NCI-H187 treated with DMSO at 0.1 percent for 48 hours (cell line): ENCODE data around the gene KIAA2012.

Experiments used
- DNase-seq: peaks from one replicate; lab custom pipeline; 2025; lab: John Stamatoyannopoulos, UW

KIAA2012 gene

GRCh38 chr2:202072737-202073401 is at the start of gene KIAA2012:
KIAA2012 (plus strand) TSS chr2:202073255; CDS start chr2:202073628, 373 bp downstream.
- no peak for DNase-seq

GRCh38 chr2:202023904-202024266 is 49.2 kb upstream of the KIAA2012 start:
- peak; percentile 44 for DNase-seq

- no peak for DNase-seq
Measured at GRCh38 chr2:202024871-202025270, 48.2 kb upstream of the KIAA2012 start.

- no peak for DNase-seq
Measured at GRCh38 chr2:202025816-202026215, 47.2 kb upstream of the KIAA2012 start.

- no peak for DNase-seq
Measured at GRCh38 chr2:202026507-202026906, 46.5 kb upstream of the KIAA2012 start.

- DNase-seq = no peak
Measured at GRCh38 chr2:202030691-202031090, 42.4 kb upstream of the KIAA2012 start.

GRCh38 chr2:202031246-202031951 is 41.7 kb upstream of the KIAA2012 start:
- DNase-seq = no peak

- DNase-seq = no peak
Measured at GRCh38 chr2:202032846-202033316, 40.2 kb upstream of the KIAA2012 start.

- DNase-seq = no peak
Measured at GRCh38 chr2:202033317-202034248, 39.5 kb upstream of the KIAA2012 start, which contains the start of gene FZD7. FZD7 (plus strand) TSS chr2:202033855; CDS start chr2:202034648, 793 bp downstream.

- DNase-seq = no peak
Measured at GRCh38 chr2:202034249-202035088, 38.6 kb upstream of the KIAA2012 start.

GRCh38 chr2:202035089-202035940 is 37.7 kb upstream of the KIAA2012 start:
- DNase-seq = no peak

- DNase-seq = no peak
Measured at GRCh38 chr2:202035941-202036372, 37.1 kb upstream of the KIAA2012 start.

- DNase-seq = no peak
Measured at GRCh38 chr2:202036601-202037037, 36.4 kb upstream of the KIAA2012 start.

- DNase-seq = no peak
Measured at GRCh38 chr2:202037086-202037485, 36.0 kb upstream of the KIAA2012 start.

GRCh38 chr2:202038471-202039277 is 34.4 kb upstream of the KIAA2012 start:
- no peak for DNase-seq

GRCh38 chr2:202039278-202040078 is 33.6 kb upstream of the KIAA2012 start:
- no peak for DNase-seq

- no peak for DNase-seq
Measured at GRCh38 chr2:202040079-202040844, 32.8 kb upstream of the KIAA2012 start.

GRCh38 chr2:202042444-202042843 is 30.6 kb upstream of the KIAA2012 start:
- DNase-seq = no peak
